Right lobe of liver (tissue), 6 donors: ENCODE measurements around the gene TMEM131L. TPM values are rescaled to one million over a fixed set of nuclear protein-coding genes. Genes with fewer than 3 reads are reported as not detected.

Experiments used
- ATAC-seq, 4 donors: fragments of 200-7000 bp; cut with Tn5 transposase; one replicate each; pipeline ENCODE4 v1.9.1; 2020; ENCODE audit warnings: mild to moderate bottlenecking in 4 of 4, moderate library complexity in 4 of 4
- DNase-seq, 3 donors: peaks; one replicate each; pipeline ENCODE4 v3.0.0-alpha.2; 2020
- H3K27ac ChIP-seq, 3 donors: fragments of 200-600 bp; one replicate each; pipeline ENCODE4 v1.8.0; 2022
- H3K27me3 ChIP-seq, 2 donors: fragments of 200-600 bp; one replicate each; pipeline ENCODE4 v1.8.0; 2022
- H3K36me3 ChIP-seq, 4 donors: fragments of 200-600 bp; sonication (generic) in 1 of 4; one replicate each; pipeline versions ENCODE4 v1.5.1 to v1.8.0; 2017 to 2022; ENCODE audit warnings: control low read depth in 1 of 4
- H3K4me1 ChIP-seq, 4 donors: fragments of 200-600 bp; sonication (generic) in 1 of 4; one replicate each; pipeline versions ENCODE4 v1.5.1 to v1.8.0; 2017 to 2022; ENCODE audit warnings: control low read depth in 1 of 4
- H3K4me3 ChIP-seq, 3 donors: fragments of 200-600 bp; one replicate each; pipeline ENCODE4 v1.8.0; 2022
- H3K9me3 ChIP-seq, 4 donors: fragments of 200-600 bp; sonication (generic) in 1 of 4; one replicate each; pipeline versions ENCODE4 v1.5.1 to v1.8.0; 2017 to 2022; ENCODE audit warnings: control low read depth in 1 of 4
- POLR2A ChIP-seq: fragments of 450-650 bp; IDR thresholded peaks from one replicate; pipeline ENCODE4 v1.6.1; 2017; ENCODE audit warnings: antibody characterized with exemption, mild to moderate bottlenecking
- WGBS: methylation state at CpG from one replicate; pipeline ENCODE4 v1.1.6; 2018; ENCODE audit warnings: low coverage, low lambda C conversion rate; ENCODE audit not compliant: insufficient coverage; ENCODE audit errors: missing lambda C conversion rate; 5-methylcytosine and 5-hydroxymethylcytosine counted together
- intact Hi-C, 2 donors: fragments of 100-400 bp; cut with DNase I; formaldehyde crosslinking; loops; one replicate each; pipeline versions ENCODE4 v1.11.2 to v1.14.1; 2022
- total RNA-seq, 6 experiments: library from RNA; depleted of rRNA in 2 of 6; stranded (reverse); fragments of >200 nt in 2 of 6; fragmentation: NEBNext Ultra II Directional in 3 of 6; extraction: Animal tissue kit (Norgen Biotek cat#: 25700) in 3 of 6; gene quantifications; one replicate each; pipeline versions ENCODE4 v1.1.0 to v1.2.4, GENCODE V29; 2016 to 2023
- TF ChIP-seq, protein P1 (sequence below), 4 donors: fragments of 200-600 bp in 3 of 4; fragments of 450-650 bp in 1 of 4; IDR thresholded peaks; one replicate each; pipeline versions ENCODE4 v1.5.1 to v1.8.0; 2016 to 2022; ENCODE audit warnings: antibody characterized with exemption in 4 of 4, mild to moderate bottlenecking in 2 of 4
- donor health status: DM: no; HTN: yes; CAD: no.
- donor health status: DM: no; HTN: no; CAD: no.
- donor health status: DM: no; HTN: no; CAD: no.
- donor health status: DM: no; HTN: yes; CAD: no.
- donor health status: DM: no; HTN: yes; CAD: no.

The TMEM131L gene
- total RNA-seq, 6 experiments from 2014 or later, result 13.2 to 19.6 (median 14.8) TPM

DNA sequence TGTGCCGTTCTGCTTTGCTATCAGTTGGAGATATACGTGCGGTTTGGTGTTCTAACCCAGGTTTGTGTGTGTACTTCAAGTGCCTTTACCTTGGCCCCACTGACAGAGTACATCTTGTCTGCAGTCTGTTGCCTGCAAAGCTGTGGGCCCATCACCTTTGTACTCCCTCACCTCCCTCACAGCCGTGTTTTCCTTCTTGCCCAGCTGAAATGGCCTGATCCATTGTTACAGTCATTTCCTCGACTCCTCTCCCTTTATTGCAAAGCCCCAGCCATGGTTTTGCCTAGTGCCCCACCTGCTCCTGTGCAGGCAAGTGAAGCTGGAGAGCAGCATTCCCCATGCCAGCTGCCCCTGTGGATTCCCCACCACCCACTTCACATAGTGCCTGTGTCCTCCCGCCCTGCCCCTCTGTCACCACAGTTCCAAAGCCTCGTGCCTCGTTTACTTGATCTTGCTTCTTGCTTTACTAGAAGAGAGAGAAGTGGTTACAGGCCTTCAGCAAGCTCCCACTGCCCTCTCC, 162.7 kb downstream of the TMEM131L start:
- no peaks in the 10 kb centered on the region for H3K27me3 ChIP-seq
- TF ChIP-seq, protein P1, sequence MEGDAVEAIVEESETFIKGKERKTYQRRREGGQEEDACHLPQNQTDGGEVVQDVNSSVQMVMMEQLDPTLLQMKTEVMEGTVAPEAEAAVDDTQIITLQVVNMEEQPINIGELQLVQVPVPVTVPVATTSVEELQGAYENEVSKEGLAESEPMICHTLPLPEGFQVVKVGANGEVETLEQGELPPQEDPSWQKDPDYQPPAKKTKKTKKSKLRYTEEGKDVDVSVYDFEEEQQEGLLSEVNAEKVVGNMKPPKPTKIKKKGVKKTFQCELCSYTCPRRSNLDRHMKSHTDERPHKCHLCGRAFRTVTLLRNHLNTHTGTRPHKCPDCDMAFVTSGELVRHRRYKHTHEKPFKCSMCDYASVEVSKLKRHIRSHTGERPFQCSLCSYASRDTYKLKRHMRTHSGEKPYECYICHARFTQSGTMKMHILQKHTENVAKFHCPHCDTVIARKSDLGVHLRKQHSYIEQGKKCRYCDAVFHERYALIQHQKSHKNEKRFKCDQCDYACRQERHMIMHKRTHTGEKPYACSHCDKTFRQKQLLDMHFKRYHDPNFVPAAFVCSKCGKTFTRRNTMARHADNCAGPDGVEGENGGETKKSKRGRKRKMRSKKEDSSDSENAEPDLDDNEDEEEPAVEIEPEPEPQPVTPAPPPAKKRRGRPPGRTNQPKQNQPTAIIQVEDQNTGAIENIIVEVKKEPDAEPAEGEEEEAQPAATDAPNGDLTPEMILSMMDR (IDR thresholded peaks at IDR 0.05), result no peak
- TF ChIP-seq POLR2A, result no peak
- DNase-seq (no peak), ATAC-seq (peak in 1 of 4 donors; percentile 30)
- no peaks in the 10 kb centered on the region for H3K9me3 ChIP-seq
- no peaks in the 10 kb centered on the region for H3K4me1 ChIP-seq
- peaks cover 6 to 89% (median 31%) of the 10 kb centered on the region in 4 donors for H3K36me3 ChIP-seq
- 76% methylated on average over 6 of the region's 8 CpGs for WGBS
- intact Hi-C loops, result no loop called here
- H3K4me3 ChIP-seq, result no peak overlapping the region
- H3K27ac ChIP-seq, result no peak overlapping the region

DNA sequence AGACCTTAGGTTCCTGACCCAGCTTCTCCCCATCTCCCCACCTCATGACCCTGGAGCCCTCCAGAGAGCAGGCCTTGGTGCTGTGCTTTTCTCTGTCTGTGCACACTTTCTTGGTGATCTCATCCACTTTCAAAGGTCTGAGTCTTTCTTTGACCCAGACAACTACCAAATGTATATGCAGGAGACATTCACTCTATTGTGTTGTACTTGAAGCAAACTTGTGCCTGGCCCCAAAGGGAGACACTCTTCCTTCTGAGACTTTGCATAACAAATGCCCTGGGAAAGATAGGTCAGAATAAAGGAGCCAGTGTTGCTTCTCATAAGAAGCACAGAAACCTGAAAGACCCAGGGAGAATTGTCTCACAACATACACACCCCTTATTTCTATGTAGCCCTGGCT, 163.6 kb downstream of the TMEM131L start:
- TF ChIP-seq, protein P1 (IDR thresholded peaks at IDR 0.05), result no peak
- TF ChIP-seq POLR2A, result no peak
- Histone ChIP-seq H3K36me3 (peaks cover 6 to 89% (median 33%) of the 10 kb centered on the region in 4 donors), H3K27me3 (no peaks in the 10 kb centered on the region), H3K27ac (no peak overlapping the region), H3K9me3 (no peaks in the 10 kb centered on the region), H3K4me1 (no peaks in the 10 kb centered on the region), H3K4me3 (no peak overlapping the region)
- ATAC-seq (no peak), DNase-seq (no peak)
- intact Hi-C loops, result loop anchor here in 1 of 2 donors (10.0 kb wide), 1 partner anchor 125 kb away; no protein-coding TSS in a partner anchor

DNA sequence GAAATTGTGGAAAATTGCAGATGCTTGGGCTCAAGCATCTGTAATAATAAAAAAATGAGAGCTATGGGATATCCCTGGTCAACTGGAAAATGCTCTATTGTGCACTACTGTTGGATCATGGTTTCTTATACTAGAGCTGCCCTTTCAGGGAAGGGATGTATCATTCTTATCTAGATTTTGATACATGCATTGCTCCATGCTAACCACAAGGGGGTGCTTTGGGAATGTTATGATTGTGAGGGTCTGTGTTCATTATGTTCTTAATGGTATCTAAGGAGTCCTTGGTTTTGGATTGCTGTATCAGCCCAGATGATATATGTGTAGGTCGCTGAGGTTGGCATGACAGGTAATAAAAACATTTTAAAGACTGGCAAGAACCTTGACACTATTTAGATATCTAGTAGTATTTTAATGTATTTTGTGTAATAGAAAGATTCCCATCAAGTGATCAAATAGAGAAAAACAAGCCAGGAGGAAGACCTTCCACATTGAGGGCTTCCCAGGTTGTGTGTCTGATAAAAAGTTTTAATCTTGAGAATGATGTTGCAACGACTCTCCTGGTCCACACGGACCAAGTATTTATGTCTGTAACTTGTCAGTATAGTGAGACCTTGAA, 168.7 kb downstream of the TMEM131L start:
- TF ChIP-seq, protein P1 (IDR thresholded peaks at IDR 0.05), result peak; percentile 51 to 64 (median 57)
- TF ChIP-seq POLR2A, result no peak
- intact Hi-C loops, result loop anchor here in 1 of 2 donors (10.0 kb wide), 1 partner anchor 120 kb away; no protein-coding TSS in a partner anchor
- Histone ChIP-seq H3K27ac (no peak overlapping the region), H3K4me3 (no peak overlapping the region), H3K4me1 (no peaks in the 10 kb centered on the region), H3K27me3 (no peaks in the 10 kb centered on the region), H3K9me3 (no peaks in the 10 kb centered on the region), H3K36me3 (peaks cover 6 to 73% (median 20%) of the 10 kb centered on the region in 4 donors)
- ATAC-seq (peak; percentile 54 to 74 (median 68)), DNase-seq (no peak)
- 86% methylated on average over 3 of the region's 3 CpGs for WGBS

DNA sequence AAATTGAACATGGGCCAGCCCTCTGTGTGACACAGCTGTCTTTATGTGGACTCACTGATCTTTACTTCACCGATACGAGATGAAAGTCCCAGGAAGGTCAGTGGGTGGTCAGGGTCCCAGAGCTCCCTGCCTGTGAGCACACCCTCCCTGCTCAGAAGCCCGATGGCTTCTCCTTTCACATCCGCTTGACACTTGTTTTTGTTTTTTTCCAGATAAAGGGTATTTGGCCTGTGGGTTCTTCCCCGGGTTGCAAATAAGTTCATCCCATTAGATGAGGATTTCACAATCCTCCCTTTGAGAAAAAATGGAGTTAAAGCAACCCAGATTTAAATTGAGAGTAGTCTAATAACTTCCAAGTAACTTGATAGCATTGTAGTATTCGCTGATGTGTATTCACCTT, 169.7 kb downstream of the TMEM131L start:
- ATAC-seq, result peak in 2 of 4 donors; percentile 18 to 39

More for the DNA sequence above, 169.7 kb downstream of the TMEM131L start:
- no peak for DNase-seq
- TF ChIP-seq, protein P1 (IDR thresholded peaks at IDR 0.05), result no peak
- TF ChIP-seq POLR2A, result no peak
- intact Hi-C loops, result loop anchor here in 1 of 2 donors (10.0 kb wide), 1 partner anchor 119 kb away; no protein-coding TSS in a partner anchor
- Histone ChIP-seq H3K4me1 (no peaks in the 10 kb centered on the region), H3K9me3 (no peaks in the 10 kb centered on the region), H3K4me3 (no peak overlapping the region), H3K27ac (no peak overlapping the region), H3K36me3 (peaks cover 0 to 63% (median 15%) of the 10 kb centered on the region in 4 donors), H3K27me3 (no peaks in the 10 kb centered on the region)
- WGBS, result 56% methylated on average over 5 of the region's 6 CpGs
